ENCODE data around the gene BCS1L.

- TF ChIP-seq CTCF (IDR thresholded peaks at IDR 0.05; ENCODE audit: poor library complexity): no peak
- no peak for TF ChIP-seq EZH2phosphoT487 (IDR thresholded peaks at IDR 0.05; ENCODE audit: low read depth, severe bottlenecking, unreplicated experiment)
- TF ChIP-seq EZH2 (IDR thresholded peaks at IDR 0.05; ENCODE audit: borderline replicate concordance): no peak
Measured at GRCh38 chr2:218679119-218679518, 19.6 kb downstream of the BCS1L start.

All from hepatocyte (in vitro differentiated cells).